ENCODE results near the gene ANGPTL1. TPM values are rescaled to one million over a fixed set of nuclear protein-coding genes. Genes with fewer than 3 reads are reported as not detected.

Gene ANGPTL1
- total and polyA plus RNA-seq, 2 experiments from 2014 or later = 0.58 TPM; not detected in 1

DNA sequence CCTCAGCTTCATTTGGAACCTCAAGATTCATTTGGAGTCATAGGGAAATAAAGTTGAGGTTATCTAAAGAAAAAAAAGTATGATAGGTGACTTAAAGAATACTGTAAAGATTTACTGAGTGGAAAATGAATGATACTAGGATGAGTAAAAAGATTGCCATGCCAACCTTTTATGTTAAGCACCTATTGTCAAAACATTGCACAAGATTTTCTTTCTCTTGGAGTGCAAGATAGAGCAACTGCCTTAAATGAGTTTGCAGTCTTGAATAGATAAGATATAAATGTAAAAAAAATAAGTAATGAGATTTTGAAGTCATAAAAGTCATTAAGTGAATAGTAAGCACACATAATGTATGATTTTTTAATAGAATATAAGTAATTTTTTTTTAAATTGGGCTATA lies 5.1 kb upstream of the ANGPTL1 start:
- no peak for TF ChIP-seq NANOG (IDR thresholded peaks at IDR 0.05; ENCODE audit: borderline replicate concordance)
- TF ChIP-seq ZNF331 (CRISPR knock-in tag; IDR thresholded peaks at IDR 0.05; ENCODE audit: low read depth) = no peak
- TF ChIP-seq, protein P1, sequence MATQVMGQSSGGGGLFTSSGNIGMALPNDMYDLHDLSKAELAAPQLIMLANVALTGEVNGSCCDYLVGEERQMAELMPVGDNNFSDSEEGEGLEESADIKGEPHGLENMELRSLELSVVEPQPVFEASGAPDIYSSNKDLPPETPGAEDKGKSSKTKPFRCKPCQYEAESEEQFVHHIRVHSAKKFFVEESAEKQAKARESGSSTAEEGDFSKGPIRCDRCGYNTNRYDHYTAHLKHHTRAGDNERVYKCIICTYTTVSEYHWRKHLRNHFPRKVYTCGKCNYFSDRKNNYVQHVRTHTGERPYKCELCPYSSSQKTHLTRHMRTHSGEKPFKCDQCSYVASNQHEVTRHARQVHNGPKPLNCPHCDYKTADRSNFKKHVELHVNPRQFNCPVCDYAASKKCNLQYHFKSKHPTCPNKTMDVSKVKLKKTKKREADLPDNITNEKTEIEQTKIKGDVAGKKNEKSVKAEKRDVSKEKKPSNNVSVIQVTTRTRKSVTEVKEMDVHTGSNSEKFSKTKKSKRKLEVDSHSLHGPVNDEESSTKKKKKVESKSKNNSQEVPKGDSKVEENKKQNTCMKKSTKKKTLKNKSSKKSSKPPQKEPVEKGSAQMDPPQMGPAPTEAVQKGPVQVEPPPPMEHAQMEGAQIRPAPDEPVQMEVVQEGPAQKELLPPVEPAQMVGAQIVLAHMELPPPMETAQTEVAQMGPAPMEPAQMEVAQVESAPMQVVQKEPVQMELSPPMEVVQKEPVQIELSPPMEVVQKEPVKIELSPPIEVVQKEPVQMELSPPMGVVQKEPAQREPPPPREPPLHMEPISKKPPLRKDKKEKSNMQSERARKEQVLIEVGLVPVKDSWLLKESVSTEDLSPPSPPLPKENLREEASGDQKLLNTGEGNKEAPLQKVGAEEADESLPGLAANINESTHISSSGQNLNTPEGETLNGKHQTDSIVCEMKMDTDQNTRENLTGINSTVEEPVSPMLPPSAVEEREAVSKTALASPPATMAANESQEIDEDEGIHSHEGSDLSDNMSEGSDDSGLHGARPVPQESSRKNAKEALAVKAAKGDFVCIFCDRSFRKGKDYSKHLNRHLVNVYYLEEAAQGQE (IDR thresholded peaks at IDR 0.05; ENCODE audit: unreplicated experiment) = no peak
- no peak for TF ChIP-seq ZNF114 (CRISPR knock-in tag; IDR thresholded peaks at IDR 0.05)
- no peak for TF ChIP-seq CREB1 (CRISPR knock-in tag; IDR thresholded peaks at IDR 0.05; ENCODE audit: low read depth)
- no peak for TF ChIP-seq EZH2 (IDR thresholded peaks at IDR 0.05; ENCODE audit: low read depth, unreplicated experiment)
- TF ChIP-seq, protein P2, sequence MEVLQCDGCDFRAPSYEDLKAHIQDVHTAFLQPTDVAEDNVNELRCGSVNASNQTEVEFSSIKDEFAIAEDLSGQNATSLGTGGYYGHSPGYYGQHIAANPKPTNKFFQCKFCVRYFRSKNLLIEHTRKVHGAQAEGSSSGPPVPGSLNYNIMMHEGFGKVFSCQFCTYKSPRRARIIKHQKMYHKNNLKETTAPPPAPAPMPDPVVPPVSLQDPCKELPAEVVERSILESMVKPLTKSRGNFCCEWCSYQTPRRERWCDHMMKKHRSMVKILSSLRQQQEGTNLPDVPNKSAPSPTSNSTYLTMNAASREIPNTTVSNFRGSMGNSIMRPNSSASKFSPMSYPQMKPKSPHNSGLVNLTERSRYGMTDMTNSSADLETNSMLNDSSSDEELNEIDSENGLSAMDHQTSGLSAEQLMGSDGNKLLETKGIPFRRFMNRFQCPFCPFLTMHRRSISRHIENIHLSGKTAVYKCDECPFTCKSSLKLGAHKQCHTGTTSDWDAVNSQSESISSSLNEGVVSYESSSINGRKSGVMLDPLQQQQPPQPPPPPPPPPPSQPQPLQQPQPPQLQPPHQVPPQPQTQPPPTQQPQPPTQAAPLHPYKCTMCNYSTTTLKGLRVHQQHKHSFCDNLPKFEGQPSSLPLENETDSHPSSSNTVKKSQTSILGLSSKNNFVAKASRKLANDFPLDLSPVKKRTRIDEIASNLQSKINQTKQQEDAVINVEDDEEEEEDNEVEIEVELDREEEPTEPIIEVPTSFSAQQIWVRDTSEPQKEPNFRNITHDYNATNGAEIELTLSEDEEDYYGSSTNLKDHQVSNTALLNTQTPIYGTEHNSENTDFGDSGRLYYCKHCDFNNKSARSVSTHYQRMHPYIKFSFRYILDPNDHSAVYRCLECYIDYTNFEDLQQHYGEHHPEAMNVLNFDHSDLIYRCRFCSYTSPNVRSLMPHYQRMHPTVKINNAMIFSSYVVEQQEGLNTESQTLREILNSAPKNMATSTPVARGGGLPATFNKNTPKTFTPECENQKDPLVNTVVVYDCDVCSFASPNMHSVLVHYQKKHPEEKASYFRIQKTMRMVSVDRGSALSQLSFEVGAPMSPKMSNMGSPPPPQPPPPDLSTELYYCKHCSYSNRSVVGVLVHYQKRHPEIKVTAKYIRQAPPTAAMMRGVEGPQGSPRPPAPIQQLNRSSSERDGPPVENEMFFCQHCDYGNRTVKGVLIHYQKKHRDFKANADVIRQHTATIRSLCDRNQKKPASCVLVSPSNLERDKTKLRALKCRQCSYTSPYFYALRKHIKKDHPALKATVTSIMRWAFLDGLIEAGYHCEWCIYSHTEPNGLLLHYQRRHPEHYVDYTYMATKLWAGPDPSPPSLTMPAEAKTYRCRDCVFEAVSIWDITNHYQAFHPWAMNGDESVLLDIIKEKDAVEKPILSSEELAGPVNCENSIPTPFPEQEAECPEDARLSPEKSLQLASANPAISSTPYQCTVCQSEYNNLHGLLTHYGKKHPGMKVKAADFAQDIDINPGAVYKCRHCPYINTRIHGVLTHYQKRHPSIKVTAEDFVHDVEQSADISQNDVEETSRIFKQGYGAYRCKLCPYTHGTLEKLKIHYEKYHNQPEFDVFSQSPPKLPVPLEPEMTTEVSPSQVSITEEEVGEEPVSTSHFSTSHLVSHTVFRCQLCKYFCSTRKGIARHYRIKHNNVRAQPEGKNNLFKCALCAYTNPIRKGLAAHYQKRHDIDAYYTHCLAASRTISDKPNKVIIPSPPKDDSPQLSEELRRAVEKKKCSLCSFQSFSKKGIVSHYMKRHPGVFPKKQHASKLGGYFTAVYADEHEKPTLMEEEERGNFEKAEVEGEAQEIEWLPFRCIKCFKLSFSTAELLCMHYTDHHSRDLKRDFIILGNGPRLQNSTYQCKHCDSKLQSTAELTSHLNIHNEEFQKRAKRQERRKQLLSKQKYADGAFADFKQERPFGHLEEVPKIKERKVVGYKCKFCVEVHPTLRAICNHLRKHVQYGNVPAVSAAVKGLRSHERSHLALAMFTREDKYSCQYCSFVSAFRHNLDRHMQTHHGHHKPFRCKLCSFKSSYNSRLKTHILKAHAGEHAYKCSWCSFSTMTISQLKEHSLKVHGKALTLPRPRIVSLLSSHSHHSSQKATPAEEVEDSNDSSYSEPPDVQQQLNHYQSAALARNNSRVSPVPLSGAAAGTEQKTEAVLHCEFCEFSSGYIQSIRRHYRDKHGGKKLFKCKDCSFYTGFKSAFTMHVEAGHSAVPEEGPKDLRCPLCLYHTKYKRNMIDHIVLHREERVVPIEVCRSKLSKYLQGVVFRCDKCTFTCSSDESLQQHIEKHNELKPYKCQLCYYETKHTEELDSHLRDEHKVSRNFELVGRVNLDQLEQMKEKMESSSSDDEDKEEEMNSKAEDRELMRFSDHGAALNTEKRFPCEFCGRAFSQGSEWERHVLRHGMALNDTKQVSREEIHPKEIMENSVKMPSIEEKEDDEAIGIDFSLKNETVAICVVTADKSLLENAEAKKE (CRISPR knock-in tag; IDR thresholded peaks at IDR 0.05) = no peak
- no peak for TF ChIP-seq POLR2AphosphoS5 (IDR thresholded peaks at IDR 0.05; ENCODE audit: low read depth)
- TF ChIP-seq JUNB (IDR thresholded peaks at IDR 0.05; ENCODE audit: unreplicated experiment) = no peak
- TF ChIP-seq STAT1 (IDR thresholded peaks at IDR 0.05; ENCODE audit: unreplicated experiment) = no peak
- no peak for TF ChIP-seq EZH2phosphoT487 (IDR thresholded peaks at IDR 0.05; ENCODE audit: unreplicated experiment)
- TF ChIP-seq, protein P3, sequence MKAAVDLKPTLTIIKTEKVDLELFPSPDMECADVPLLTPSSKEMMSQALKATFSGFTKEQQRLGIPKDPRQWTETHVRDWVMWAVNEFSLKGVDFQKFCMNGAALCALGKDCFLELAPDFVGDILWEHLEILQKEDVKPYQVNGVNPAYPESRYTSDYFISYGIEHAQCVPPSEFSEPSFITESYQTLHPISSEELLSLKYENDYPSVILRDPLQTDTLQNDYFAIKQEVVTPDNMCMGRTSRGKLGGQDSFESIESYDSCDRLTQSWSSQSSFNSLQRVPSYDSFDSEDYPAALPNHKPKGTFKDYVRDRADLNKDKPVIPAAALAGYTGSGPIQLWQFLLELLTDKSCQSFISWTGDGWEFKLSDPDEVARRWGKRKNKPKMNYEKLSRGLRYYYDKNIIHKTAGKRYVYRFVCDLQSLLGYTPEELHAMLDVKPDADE (IDR thresholded peaks at IDR 0.05) = no peak
- TF ChIP-seq, protein P4, sequence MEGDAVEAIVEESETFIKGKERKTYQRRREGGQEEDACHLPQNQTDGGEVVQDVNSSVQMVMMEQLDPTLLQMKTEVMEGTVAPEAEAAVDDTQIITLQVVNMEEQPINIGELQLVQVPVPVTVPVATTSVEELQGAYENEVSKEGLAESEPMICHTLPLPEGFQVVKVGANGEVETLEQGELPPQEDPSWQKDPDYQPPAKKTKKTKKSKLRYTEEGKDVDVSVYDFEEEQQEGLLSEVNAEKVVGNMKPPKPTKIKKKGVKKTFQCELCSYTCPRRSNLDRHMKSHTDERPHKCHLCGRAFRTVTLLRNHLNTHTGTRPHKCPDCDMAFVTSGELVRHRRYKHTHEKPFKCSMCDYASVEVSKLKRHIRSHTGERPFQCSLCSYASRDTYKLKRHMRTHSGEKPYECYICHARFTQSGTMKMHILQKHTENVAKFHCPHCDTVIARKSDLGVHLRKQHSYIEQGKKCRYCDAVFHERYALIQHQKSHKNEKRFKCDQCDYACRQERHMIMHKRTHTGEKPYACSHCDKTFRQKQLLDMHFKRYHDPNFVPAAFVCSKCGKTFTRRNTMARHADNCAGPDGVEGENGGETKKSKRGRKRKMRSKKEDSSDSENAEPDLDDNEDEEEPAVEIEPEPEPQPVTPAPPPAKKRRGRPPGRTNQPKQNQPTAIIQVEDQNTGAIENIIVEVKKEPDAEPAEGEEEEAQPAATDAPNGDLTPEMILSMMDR (conservative IDR thresholded peaks at IDR 0.05; ENCODE audit: low read depth in 2 of 2) = no peak
- no peaks in the 10 kb centered on the region for H3K9me3 Mint-ChIP-seq
- H3K4me1 Mint-ChIP-seq = peaks cover 4% of the 10 kb centered on the region
- no peaks in the 10 kb centered on the region for H3K79me2 ChIP-seq (replicated peaks; ENCODE audit: insufficient read depth)
- H3K9me2 ChIP-seq (ENCODE audit: insufficient read depth) = no peaks in the 10 kb centered on the region
- H3K36me3 Mint-ChIP-seq (ENCODE audit: low read depth) = no peaks in the 10 kb centered on the region
- H3K27me3 Mint-ChIP-seq (ENCODE audit: insufficient read depth, low read depth, poor library complexity) = no peaks in the 10 kb centered on the region
- ATAC-seq (no peak), DNase-seq (ENCODE audit: low spot score) (no peak)
- no peaks in the 10 kb centered on the region for H3K36me3 ChIP-seq (ENCODE audit: insufficient read depth)
- no peaks in the 10 kb centered on the region for H3F3A ChIP-seq (replicated peaks; ENCODE audit: low read depth)
- H3K4me2 ChIP-seq = no peak overlapping the region
- no peaks in the 10 kb centered on the region for H4K20me1 ChIP-seq (replicated peaks; ENCODE audit: insufficient read depth)
- no peak overlapping the region for H3K4me3 ChIP-seq
- H3K4me3 Mint-ChIP-seq = no peak overlapping the region
- peaks cover 1% of the 10 kb centered on the region for H3K4me1 ChIP-seq (ENCODE audit: insufficient read depth)
- no peaks in the 10 kb centered on the region for H3K27me3 ChIP-seq (ENCODE audit: insufficient read depth)
- H3K27ac Mint-ChIP-seq = no peak overlapping the region
- H2AFZ ChIP-seq = no peak overlapping the region
- no peak overlapping the region for H3K27ac ChIP-seq (ENCODE audit: low read depth)

Measured in GM23338 (cell line).